EH (cell line): Measurements from ENCODE around the gene TIMM23B.
"Not testable (repeated sequence)": the region's sequence is repeated elsewhere in the genome, so short reads cannot be mapped to it uniquely, and the experiment has no call there.

ENCODE experiments used
- DNase-seq: peaks from one replicate; pipeline ENCODE4 v3.0.0-alpha.2; 2015; ENCODE audit warnings: low read depth

Gene TIMM23B

DNA sequence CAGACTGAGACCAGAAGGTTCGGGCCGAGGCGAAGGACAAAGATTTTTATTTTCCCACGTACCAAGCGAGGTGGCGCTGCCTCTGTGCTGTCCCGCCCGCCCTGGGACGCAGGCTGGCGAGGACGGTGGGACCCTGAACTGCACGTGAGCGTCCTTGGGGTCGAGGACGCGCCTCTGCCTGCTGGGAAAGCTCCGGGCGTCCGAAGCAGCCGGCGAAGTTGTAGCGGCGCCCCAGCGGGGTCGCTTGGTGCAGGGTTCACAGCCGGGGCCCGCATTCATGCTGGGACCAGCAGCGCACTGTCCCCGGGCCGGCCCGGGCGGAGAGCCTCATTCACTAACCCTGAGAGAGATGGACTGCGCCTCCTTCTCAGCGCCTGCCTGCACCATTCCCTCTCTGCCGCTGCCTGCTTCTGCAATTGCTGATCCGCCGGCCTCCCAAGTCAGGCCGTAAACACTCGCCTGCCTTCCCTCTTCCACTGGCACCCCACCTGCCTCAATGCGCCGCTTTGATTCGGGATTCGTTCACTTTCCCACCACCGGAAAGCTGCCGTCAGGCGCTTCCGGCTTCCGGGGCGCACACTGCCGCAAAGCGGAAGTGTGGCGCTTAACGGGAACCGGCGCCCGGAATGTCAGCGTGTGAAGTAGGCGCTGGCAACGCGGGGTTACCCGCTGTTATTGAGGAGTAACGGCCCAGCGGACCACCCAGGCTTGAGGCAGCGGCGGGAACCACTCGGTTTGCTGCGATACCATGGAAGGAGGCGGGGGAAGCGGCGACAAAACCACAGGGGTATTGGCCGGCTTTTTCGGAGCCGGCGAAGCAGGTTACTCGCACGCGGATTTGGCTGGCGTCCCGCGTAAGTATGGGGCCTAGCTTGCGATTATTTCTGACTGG, at the start of gene TIMM23B, which contains the start of gene PARG:
Gene TIMM23B, plus strand, starts transcription at position 607 of the 892 bp plus-strand sequence. Its CDS starts 142 bp downstream, at position 749.
Gene PARG, minus strand, starts transcription at position 581 of the 892 bp plus-strand sequence. Its CDS starts 302 bp downstream, at position 279.
- peak; percentile 84 for DNase-seq

DNA sequence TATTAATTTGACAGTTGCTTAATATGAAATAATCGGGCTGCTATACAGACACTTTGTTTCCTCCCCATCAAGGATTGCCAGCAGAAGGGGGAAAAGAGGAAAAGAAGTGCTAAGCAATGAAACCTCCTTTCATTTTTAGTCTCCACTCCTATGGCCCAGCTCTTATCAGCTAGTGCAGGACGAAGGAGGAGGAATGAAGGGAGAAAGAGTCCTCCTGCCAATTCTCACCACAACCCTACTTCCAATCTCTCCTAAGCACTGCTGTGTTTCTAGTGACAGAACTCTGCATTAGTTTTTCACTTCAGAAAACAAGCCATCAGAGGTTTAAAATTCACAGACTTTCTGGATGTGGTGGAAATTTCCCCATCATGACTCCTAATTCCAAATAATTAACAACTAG, 41.9 kb upstream of the TIMM23B start:
- not testable (repeated sequence) for DNase-seq

DNA sequence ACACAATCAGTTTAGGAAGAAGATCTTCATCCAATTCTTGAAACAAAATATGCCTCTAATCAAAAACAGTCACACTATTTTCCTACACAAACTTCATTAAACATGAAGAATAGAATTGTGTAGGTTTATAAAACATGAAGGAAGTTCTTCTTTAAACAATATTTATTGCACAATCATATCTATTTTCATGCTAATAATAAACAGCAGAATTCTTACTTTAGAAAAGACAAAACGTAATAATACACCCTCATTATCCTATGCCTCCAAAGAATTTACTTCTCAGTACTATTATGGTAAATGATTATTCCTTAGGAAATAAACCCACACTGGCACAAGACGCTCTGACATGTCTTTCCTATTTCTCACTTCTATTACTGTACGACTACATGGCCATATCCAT, 41.4 kb upstream of the TIMM23B start:
- not testable (repeated sequence) for DNase-seq

DNA sequence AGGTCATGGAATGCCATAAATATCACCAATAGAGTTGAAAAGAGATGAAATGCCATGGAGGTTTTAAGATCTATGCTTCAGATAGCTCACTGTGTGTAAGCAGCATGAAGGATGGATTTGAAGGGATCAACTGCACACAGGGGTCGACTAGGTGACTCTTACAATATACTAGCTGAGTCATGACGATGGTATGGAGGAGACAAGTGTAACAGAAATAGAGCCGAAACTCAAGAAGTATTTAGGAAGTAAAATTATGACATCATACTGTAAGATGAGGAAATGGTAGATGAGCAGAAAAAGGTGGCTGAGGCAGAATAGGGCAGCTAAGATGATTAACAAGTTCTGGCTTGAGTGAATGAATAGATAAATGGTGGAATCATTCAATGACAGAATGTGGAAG, 38.0 kb upstream of the TIMM23B start:
- DNase-seq = not testable (repeated sequence)

DNA sequence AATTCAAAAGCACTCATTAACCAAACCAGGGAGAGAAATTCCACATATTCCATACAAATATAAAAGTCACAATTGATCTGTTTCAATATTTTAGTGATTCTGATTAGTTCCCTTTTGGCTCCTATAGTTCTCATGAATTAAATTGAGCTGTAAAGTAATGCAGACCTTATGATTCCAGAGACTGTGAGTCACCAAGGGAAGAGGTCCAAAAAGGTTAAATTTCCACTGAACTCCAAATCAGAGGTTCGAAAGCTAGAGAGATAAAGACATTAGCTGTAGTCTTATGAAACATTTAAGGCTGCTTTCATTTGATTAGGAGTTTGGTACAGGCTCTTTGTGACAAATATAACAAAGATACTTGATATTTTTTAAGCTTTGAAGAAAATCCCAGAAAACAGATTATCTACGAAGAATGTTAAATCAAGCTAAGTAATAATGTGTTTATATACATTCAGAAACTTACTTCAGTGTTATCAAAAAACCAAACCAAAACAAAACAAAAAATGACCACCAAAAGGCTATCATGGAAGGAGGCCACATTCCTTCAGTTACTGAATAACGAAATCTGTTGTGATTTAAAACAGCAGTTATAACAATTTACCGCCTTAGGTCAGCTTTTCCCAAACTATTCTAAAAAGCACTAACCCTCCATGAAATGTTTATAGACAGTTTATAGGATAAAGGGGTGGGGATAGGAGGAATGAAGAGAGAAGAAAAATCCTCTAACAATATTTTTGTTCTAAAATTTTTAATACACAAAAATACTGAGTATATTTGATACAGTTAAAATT, 33.4 kb upstream of the TIMM23B start:
- not testable (repeated sequence) for DNase-seq

GRCh38 chr10:49910295-49910694, 31.6 kb upstream of the TIMM23B start:
- not testable (repeated sequence) for DNase-seq

DNA sequence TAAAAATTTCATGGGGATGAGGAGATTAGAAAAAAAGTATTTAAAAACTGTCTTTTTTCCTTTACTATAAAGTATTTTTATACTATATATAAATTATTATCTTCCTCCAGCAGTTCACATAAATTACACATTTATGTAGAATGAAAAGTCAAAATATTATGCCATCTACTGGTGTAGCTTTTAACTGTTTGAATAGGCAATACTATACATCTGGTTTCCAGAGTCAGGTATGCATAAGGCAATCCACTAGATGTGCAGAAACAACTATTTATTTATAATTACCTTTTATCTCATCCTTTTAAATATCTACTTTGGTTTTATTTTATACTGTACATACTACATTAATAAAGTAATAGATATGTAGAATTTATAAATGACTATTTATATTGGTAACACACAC, 25.4 kb upstream of the TIMM23B start:
- not testable (repeated sequence) for DNase-seq

GRCh38 chr10:49917927-49918326, 23.9 kb upstream of the TIMM23B start:
- DNase-seq = not testable (repeated sequence)

- not testable (repeated sequence) for DNase-seq
Measured at GRCh38 chr10:49922041-49922440, 19.8 kb upstream of the TIMM23B start.

DNA sequence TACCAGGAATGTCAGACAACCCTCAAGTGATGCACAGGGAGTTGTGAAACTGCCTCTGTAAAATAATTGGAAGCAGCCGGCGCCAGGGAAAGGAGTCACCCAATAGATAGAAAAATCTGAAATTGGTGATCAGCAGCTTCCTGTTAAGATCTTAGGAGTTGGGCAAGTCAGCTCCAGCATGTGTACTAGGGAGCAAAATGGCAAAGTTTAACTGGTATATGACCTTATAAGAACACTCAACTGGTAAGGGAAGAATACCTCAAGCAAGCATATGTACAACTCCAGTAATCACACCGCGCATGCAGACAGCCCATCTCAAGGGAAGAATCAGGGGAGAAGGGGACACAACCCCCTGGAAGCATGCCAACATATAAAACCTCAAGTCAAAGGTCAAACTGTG, 18.3 kb upstream of the TIMM23B start:
- not testable (repeated sequence) for DNase-seq

GRCh38 chr10:49931276-49931675, 10.6 kb upstream of the TIMM23B start:
- DNase-seq = not testable (repeated sequence)

- not testable (repeated sequence) for DNase-seq
Measured at GRCh38 chr10:49931959-49932728, 9.7 kb upstream of the TIMM23B start.

- peak; percentile 17 for DNase-seq
Measured at GRCh38 chr10:49942339-49942705, 469 bp downstream of the TIMM23B start.

GRCh38 chr10:49943607-49944006, 1.8 kb downstream of the TIMM23B start:
- DNase-seq = not testable (repeated sequence)

- DNase-seq = not testable (repeated sequence)
Measured at GRCh38 chr10:49948142-49948541, 6.3 kb downstream of the TIMM23B start.

DNA sequence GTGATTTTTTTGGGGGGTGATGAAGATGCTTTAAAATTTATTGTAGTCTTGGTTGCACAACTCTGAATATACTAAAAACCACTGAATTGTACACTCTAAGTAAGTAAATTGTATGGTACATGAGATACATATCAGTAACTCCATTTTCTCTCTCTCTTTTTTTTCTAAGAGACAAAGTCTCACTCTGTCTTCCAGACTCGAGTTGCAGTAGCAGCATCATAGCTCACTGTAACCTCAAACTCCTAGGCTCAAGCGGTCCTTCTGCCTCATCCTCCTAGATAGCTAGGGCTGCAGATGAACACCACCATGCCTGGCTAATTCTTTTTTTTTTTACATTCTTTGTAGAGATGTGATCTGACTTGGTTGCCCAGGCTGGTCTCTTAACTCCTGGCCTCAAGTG, 6.9 kb downstream of the TIMM23B start:
- DNase-seq = not testable (repeated sequence)

DNA sequence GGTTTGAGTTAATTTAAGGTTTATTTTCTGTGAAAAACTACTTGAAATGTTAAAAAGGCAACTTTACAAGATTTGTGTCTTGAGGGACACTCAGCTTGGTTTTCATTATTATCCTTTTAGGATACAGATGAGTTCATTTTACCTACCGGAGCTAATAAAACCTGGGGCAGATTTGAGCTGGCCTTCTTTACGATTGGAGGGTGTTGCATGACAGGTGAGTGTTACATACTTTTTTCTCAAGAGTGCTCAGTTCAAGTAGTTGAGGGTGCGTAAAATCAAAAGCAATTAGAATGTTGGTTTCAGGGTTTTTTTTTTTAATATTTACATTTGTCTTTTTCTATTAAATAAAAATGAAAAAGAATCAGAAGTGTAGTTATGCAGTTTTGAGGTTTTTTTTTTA, 10.2 kb downstream of the TIMM23B start:
- DNase-seq = not testable (repeated sequence)

GRCh38 chr10:49953122-49953521, 11.3 kb downstream of the TIMM23B start:
- DNase-seq = peak; percentile 26

GRCh38 chr10:49970331-49970857, 28.5 kb downstream of the TIMM23B start:
- not testable (repeated sequence) for DNase-seq

DNA sequence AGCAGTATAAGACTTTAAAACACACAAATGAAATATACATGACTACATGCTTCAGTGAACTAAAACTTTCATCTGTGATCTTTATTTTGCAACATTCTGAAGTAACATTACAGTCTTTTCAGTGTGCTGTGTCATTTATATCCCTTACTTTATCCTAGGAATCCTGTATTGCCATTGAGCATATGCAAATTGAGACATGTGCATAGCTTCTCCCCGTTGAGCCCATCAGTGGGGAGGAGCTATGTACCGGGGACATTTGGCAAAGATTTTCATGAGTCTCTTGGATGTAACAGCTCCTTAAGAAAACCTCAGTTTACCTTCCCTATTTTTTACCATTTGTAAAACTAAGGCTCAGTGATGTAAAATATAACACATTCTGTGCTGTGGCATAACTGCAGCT, 29.6 kb downstream of the TIMM23B start:
- not testable (repeated sequence) for DNase-seq

DNA sequence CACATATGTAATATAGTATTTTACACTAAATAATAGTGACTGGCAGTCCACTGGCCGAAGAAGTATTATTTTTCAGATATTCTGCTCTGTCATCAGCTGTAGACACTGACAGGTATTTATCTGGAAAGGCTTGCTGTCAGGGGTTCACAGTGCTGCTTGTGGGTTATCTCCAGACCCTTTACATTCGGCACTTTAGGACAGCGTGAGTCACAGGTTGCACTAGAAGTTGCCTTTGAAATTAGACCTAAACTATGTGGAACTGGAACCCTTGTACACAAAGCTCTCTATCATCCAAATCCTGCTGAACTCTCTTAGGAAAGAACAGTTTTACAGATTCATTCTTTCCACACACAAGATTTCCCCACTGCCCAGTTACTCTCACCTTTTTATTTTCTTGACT, 30.2 kb downstream of the TIMM23B start:
- DNase-seq = not testable (repeated sequence)

- DNase-seq = not testable (repeated sequence)
Measured at GRCh38 chr10:49977756-49978155, 35.9 kb downstream of the TIMM23B start.
